Measurements from ENCODE around the gene PPARGC1A. TPM values are rescaled to one million over a fixed set of nuclear protein-coding genes. Genes with fewer than 3 reads are reported as not detected.

The PPARGC1A gene
- total RNA-seq, 1 experiment from 2014 or later = 1.9 TPM

DNA sequence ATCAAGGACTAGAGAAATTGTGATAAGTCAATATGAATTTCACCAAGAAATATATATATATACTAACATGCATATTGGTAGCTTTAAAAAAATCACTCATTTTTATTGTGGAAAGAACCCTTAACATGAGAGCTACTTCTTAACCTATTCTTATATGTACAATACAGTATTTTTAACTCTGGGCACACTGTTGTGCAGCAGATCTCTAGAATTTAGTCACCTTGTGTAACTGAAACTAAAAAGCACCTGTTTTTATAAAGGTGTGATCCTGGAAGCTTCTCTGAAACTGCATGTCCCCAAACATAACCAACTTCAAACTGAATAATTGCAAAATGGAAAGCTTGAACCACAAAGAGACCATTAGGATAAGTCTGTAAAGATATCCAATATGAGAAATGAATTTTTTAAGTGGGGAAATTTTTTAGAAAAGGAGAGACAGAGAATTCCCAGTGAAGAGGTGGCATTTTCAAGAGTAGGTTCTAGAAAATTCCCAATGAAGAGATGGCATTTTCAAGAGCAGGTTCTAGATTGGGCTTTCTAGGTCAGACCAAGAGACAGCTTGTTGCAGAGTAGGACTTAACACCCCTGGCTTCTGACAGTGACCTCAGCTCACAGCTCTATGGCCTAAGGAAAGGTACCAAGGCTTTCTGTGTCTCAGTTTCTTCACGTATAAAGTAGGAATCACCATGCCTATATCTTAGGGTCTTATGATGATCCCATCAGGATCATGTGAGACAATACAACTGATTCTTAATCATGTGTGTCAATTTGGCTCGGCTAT is 22.0 kb upstream of the PPARGC1A start:
- no peaks in the 10 kb centered on the region for H3K9me3 Mint-ChIP-seq
- no peaks in the 10 kb centered on the region for H3K27me3 Mint-ChIP-seq (ENCODE audit: low read depth)
- DNase-seq (ENCODE audit: low spot score) (no peak), ATAC-seq (no peak)
- H3K4me1 Mint-ChIP-seq = peaks cover 2% of the 10 kb centered on the region
- ChIA-PET CTCF (interaction anchor here (1.2 to 1.4 kb wide), 2 partner anchors 10 to 20 kb away, joined by 3 to 4 read pairs; no protein-coding TSS in a partner anchor), POLR2A (no interaction called here)
- H3K36me3 Mint-ChIP-seq = no peaks in the 10 kb centered on the region
- H3K27ac Mint-ChIP-seq = no peak overlapping the region
- TF ChIP-seq, protein P1, sequence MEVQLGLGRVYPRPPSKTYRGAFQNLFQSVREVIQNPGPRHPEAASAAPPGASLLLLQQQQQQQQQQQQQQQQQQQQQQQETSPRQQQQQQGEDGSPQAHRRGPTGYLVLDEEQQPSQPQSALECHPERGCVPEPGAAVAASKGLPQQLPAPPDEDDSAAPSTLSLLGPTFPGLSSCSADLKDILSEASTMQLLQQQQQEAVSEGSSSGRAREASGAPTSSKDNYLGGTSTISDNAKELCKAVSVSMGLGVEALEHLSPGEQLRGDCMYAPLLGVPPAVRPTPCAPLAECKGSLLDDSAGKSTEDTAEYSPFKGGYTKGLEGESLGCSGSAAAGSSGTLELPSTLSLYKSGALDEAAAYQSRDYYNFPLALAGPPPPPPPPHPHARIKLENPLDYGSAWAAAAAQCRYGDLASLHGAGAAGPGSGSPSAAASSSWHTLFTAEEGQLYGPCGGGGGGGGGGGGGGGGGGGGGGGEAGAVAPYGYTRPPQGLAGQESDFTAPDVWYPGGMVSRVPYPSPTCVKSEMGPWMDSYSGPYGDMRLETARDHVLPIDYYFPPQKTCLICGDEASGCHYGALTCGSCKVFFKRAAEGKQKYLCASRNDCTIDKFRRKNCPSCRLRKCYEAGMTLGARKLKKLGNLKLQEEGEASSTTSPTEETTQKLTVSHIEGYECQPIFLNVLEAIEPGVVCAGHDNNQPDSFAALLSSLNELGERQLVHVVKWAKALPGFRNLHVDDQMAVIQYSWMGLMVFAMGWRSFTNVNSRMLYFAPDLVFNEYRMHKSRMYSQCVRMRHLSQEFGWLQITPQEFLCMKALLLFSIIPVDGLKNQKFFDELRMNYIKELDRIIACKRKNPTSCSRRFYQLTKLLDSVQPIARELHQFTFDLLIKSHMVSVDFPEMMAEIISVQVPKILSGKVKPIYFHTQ (CRISPR knock-in tag; IDR thresholded peaks at IDR 0.05) = no peak
- TF ChIP-seq NFATC4 (CRISPR knock-in tag; IDR thresholded peaks at IDR 0.05) = no peak
- TF ChIP-seq ATF1 (CRISPR knock-in tag; IDR thresholded peaks at IDR 0.05) = no peak
- no peak for TF ChIP-seq TEAD4 (CRISPR knock-in tag; IDR thresholded peaks at IDR 0.05)
- TF ChIP-seq, protein P2, sequence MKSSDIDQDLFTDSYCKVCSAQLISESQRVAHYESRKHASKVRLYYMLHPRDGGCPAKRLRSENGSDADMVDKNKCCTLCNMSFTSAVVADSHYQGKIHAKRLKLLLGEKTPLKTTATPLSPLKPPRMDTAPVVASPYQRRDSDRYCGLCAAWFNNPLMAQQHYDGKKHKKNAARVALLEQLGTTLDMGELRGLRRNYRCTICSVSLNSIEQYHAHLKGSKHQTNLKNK (CRISPR knock-in tag; IDR thresholded peaks at IDR 0.05) = no peak
- no peak for TF ChIP-seq TP53 (CRISPR knock-in tag; IDR thresholded peaks at IDR 0.05)
- no peak for TF ChIP-seq CREB1 (CRISPR knock-in tag; IDR thresholded peaks at IDR 0.05)
- no peak for TF ChIP-seq ZNF121 (CRISPR knock-in tag; IDR thresholded peaks at IDR 0.05)
- TF ChIP-seq SMAD4 (CRISPR knock-in tag; IDR thresholded peaks at IDR 0.05) = no peak
- TF ChIP-seq, protein P3, sequence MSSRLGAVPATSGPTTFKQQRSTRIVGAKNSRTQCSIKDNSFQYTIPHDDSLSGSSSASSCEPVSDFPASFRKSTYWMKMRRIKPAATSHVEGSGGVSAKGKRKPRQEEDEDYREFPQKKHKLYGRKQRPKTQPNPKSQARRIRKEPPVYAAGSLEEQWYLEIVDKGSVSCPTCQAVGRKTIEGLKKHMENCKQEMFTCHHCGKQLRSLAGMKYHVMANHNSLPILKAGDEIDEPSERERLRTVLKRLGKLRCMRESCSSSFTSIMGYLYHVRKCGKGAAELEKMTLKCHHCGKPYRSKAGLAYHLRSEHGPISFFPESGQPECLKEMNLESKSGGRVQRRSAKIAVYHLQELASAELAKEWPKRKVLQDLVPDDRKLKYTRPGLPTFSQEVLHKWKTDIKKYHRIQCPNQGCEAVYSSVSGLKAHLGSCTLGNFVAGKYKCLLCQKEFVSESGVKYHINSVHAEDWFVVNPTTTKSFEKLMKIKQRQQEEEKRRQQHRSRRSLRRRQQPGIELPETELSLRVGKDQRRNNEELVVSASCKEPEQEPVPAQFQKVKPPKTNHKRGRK (CRISPR knock-in tag; IDR thresholded peaks at IDR 0.05; ENCODE audit: borderline replicate concordance) = no peak
- TF ChIP-seq JAZF1 (CRISPR knock-in tag; IDR thresholded peaks at IDR 0.05) = no peak
- TF ChIP-seq OVOL2 (CRISPR knock-in tag; IDR thresholded peaks at IDR 0.05; ENCODE audit: borderline replicate concordance) = no peak
- TF ChIP-seq, protein P4, sequence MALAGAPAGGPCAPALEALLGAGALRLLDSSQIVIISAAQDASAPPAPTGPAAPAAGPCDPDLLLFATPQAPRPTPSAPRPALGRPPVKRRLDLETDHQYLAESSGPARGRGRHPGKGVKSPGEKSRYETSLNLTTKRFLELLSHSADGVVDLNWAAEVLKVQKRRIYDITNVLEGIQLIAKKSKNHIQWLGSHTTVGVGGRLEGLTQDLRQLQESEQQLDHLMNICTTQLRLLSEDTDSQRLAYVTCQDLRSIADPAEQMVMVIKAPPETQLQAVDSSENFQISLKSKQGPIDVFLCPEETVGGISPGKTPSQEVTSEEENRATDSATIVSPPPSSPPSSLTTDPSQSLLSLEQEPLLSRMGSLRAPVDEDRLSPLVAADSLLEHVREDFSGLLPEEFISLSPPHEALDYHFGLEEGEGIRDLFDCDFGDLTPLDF (CRISPR knock-in tag; IDR thresholded peaks at IDR 0.05) = no peak
- TF ChIP-seq ZNF396 (CRISPR knock-in tag; IDR thresholded peaks at IDR 0.05; ENCODE audit: borderline replicate concordance) = no peak
- TF ChIP-seq ZNF416 (CRISPR knock-in tag; IDR thresholded peaks at IDR 0.05) = no peak
- no peak overlapping the region for H3K4me3 Mint-ChIP-seq

DNA sequence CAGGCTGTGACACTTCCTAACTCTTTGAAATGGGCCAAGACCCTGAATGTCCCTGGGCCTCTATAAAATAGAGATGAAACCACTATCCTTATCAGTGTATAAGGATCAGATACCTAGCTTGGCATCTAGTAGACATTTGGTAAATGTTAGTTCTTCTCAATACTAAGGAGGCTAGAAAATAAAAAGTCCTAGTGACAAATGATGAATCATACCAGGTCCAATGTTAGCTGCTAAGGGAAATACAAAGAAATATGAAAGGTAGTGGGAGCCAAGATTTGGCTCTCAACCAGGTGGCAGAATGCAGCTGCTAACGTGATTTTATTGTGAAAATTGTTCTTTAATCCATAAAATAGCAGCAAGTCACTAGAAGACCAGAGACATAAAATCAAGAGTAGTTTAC is 19.8 kb upstream of the PPARGC1A start:
- Mint-ChIP-seq H3K27ac (no peak overlapping the region), H3K9me3 (no peaks in the 10 kb centered on the region), H3K4me3 (no peak overlapping the region), H3K4me1 (peaks cover 10% of the 10 kb centered on the region), H3K36me3 (no peaks in the 10 kb centered on the region), H3K27me3 (ENCODE audit: low read depth) (no peaks in the 10 kb centered on the region)
- no peak for ATAC-seq
- ChIA-PET CTCF (no interaction called here), POLR2A (no interaction called here)
- no peak for DNase-seq (ENCODE audit: low spot score)
- TF ChIP-seq ZNF232 (CRISPR knock-in tag; IDR thresholded peaks at IDR 0.05) = no peak
- TF ChIP-seq EMX1 (CRISPR knock-in tag; IDR thresholded peaks at IDR 0.05) = no peak
- no peak for TF ChIP-seq ATF1 (CRISPR knock-in tag; IDR thresholded peaks at IDR 0.05)
- TF ChIP-seq, protein P5, sequence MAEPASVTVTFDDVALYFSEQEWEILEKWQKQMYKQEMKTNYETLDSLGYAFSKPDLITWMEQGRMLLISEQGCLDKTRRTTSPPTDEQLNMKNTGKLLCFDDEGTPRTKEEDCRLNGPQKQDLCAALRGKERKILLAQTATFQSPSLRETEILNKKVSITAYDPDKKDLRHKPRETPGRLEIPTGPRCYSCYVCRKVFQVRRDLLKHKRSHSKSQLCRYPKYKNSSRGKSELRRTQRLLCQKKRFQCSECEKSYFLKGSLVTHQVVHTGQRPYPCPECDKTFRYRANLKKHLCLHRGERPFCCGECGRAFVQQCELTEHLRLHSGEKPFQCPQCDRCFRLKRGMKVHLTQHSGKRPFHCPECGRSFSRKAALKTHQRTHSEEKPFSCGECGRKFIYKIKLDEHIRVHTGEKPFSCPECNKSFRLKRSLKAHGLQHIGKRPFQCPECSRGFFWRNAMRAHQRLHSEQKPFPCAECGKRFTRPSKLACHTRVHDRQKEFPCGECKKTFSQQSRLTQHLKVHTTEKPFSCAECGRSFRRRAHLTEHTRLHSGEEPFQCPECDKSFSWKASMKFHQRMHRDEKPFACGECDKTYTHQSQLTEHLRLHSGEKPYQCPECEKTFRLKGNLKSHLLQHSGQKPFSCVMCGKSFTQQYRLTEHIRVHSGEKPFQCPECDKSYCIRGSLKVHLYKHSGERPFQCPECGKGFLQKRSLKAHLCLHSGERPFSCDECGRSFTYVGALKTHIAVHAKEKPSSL (CRISPR knock-in tag; conservative IDR thresholded peaks at IDR 0.05) = no peak
- TF ChIP-seq FOXP1 (CRISPR knock-in tag; IDR thresholded peaks at IDR 0.05; ENCODE audit: borderline replicate concordance) = no peak
- TF ChIP-seq, protein P6, sequence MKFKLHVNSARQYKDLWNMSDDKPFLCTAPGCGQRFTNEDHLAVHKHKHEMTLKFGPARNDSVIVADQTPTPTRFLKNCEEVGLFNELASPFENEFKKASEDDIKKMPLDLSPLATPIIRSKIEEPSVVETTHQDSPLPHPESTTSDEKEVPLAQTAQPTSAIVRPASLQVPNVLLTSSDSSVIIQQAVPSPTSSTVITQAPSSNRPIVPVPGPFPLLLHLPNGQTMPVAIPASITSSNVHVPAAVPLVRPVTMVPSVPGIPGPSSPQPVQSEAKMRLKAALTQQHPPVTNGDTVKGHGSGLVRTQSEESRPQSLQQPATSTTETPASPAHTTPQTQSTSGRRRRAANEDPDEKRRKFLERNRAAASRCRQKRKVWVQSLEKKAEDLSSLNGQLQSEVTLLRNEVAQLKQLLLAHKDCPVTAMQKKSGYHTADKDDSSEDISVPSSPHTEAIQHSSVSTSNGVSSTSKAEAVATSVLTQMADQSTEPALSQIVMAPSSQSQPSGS (CRISPR knock-in tag; IDR thresholded peaks at IDR 0.05; ENCODE audit: borderline replicate concordance, low read depth) = no peak
- TF ChIP-seq FOXJ3 (CRISPR knock-in tag; IDR thresholded peaks at IDR 0.05; ENCODE audit: borderline replicate concordance) = no peak
- no peak for TF ChIP-seq ZNF423 (CRISPR knock-in tag; IDR thresholded peaks at IDR 0.05)
- TF ChIP-seq, protein P7, sequence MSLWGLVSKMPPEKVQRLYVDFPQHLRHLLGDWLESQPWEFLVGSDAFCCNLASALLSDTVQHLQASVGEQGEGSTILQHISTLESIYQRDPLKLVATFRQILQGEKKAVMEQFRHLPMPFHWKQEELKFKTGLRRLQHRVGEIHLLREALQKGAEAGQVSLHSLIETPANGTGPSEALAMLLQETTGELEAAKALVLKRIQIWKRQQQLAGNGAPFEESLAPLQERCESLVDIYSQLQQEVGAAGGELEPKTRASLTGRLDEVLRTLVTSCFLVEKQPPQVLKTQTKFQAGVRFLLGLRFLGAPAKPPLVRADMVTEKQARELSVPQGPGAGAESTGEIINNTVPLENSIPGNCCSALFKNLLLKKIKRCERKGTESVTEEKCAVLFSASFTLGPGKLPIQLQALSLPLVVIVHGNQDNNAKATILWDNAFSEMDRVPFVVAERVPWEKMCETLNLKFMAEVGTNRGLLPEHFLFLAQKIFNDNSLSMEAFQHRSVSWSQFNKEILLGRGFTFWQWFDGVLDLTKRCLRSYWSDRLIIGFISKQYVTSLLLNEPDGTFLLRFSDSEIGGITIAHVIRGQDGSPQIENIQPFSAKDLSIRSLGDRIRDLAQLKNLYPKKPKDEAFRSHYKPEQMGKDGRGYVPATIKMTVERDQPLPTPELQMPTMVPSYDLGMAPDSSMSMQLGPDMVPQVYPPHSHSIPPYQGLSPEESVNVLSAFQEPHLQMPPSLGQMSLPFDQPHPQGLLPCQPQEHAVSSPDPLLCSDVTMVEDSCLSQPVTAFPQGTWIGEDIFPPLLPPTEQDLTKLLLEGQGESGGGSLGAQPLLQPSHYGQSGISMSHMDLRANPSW (CRISPR knock-in tag; conservative IDR thresholded peaks at IDR 0.05; ENCODE audit: low read depth) = no peak
- no peak for TF ChIP-seq ZNF396 (CRISPR knock-in tag; IDR thresholded peaks at IDR 0.05; ENCODE audit: borderline replicate concordance)
